Measurements from ENCODE around the gene ETV1.

The ETV1 gene

GRCh38 chr7:13989126-13989948, at the start of gene ETV1:
Gene ETV1 (minus strand): TSS chr7:13989666. CDS start chr7:13989052, 614 bp downstream.
- no peak for DNase-seq

- DNase-seq: no peak
Observed at GRCh38 chr7:14024406-14024805, 34.9 kb upstream of the ETV1 start.

GRCh38 chr7:14023838-14024237, 34.4 kb upstream of the ETV1 start:
- no peak for DNase-seq

- no peak for DNase-seq
Observed at GRCh38 chr7:14023342-14023741, 33.9 kb upstream of the ETV1 start.

GRCh38 chr7:14021069-14021468, 31.6 kb upstream of the ETV1 start:
- DNase-seq: no peak

- no peak for DNase-seq
Observed at GRCh38 chr7:14020339-14020900, 31.0 kb upstream of the ETV1 start.

GRCh38 chr7:14018751-14019150, 29.3 kb upstream of the ETV1 start:
- no peak for DNase-seq

- DNase-seq: no peak
Observed at GRCh38 chr7:14016950-14017349, 27.5 kb upstream of the ETV1 start.

GRCh38 chr7:14013898-14014297, 24.4 kb upstream of the ETV1 start:
- DNase-seq: no peak

GRCh38 chr7:14009453-14010418, 20.3 kb upstream of the ETV1 start:
- DNase-seq: no peak

GRCh38 chr7:14001139-14001538, 11.7 kb upstream of the ETV1 start:
- DNase-seq: no peak

- DNase-seq: no peak
Observed at GRCh38 chr7:14000247-14000646, 10.8 kb upstream of the ETV1 start.

GRCh38 chr7:13998866-13999265, 9.4 kb upstream of the ETV1 start:
- DNase-seq: no peak

GRCh38 chr7:13992596-13992964, 3.1 kb upstream of the ETV1 start:
- no peak for DNase-seq

- no peak for DNase-seq
Observed at GRCh38 chr7:13991791-13992595, 2.5 kb upstream of the ETV1 start.

GRCh38 chr7:13990984-13991790, 1.7 kb upstream of the ETV1 start:
- peak; percentile 63 for DNase-seq

GRCh38 chr7:13990319-13990983, 985 bp upstream of the ETV1 start:
- DNase-seq: peak; percentile 15

- no peak for DNase-seq
Observed at GRCh38 chr7:13989949-13990305, 461 bp upstream of the ETV1 start.

- DNase-seq: no peak
Observed at GRCh38 chr7:13988731-13989125, 738 bp downstream of the ETV1 start.

GRCh38 chr7:13988065-13988464, 1.4 kb downstream of the ETV1 start:
- no peak for DNase-seq

- DNase-seq: no peak
Observed at GRCh38 chr7:13987395-13987794, 2.1 kb downstream of the ETV1 start.
